ENCODE results near the gene PARP4. TPM values are rescaled to one million over a fixed set of nuclear protein-coding genes. Genes with fewer than 3 reads are reported as not detected.
A peak's percentile ranks its signal among the peaks of the same experiment; 100 is the strongest.

PARP4 gene
- total RNA-seq, 2 donors from 2014 or later: 35.7 to 51.8 TPM

DNA sequence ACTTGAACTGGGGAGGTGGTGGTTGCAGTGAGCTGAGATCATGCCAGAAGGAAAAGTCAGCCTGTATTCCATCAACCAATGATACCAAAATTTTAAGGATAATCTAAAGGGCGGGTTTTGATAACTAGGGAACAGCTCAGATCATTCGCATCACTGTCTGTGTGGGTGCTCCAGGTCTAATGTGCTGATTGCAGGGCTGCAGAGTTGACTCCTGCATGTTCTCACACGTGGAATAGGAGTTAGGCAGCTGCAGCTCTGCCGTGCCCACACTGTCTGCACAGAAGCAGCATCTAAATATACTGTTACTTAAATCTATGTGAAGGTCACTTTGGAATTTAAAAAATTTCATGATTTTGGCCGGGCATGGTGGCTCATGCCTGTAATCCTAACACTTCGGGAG is 4.3 kb upstream of the PARP4 start:
- TF ChIP-seq, protein P1, sequence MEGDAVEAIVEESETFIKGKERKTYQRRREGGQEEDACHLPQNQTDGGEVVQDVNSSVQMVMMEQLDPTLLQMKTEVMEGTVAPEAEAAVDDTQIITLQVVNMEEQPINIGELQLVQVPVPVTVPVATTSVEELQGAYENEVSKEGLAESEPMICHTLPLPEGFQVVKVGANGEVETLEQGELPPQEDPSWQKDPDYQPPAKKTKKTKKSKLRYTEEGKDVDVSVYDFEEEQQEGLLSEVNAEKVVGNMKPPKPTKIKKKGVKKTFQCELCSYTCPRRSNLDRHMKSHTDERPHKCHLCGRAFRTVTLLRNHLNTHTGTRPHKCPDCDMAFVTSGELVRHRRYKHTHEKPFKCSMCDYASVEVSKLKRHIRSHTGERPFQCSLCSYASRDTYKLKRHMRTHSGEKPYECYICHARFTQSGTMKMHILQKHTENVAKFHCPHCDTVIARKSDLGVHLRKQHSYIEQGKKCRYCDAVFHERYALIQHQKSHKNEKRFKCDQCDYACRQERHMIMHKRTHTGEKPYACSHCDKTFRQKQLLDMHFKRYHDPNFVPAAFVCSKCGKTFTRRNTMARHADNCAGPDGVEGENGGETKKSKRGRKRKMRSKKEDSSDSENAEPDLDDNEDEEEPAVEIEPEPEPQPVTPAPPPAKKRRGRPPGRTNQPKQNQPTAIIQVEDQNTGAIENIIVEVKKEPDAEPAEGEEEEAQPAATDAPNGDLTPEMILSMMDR (conservative IDR thresholded peaks at IDR 0.05): no peak
- Mint-ChIP-seq H3K9me3 (no peaks in the 10 kb centered on the region), H3K27me3 (ENCODE audit: insufficient read depth) (peaks cover 8% of the 10 kb centered on the region), H3K4me1 (peaks cover 1% of the 10 kb centered on the region), H3K36me3 (ENCODE audit: low read depth) (no peaks in the 10 kb centered on the region), H3K27ac (no peak overlapping the region), H3K4me3 (no peak overlapping the region)
- H3K27ac ChIP-seq (ENCODE audit: low read depth, low read length): no peak overlapping the region
- peaks cover 4% of the 10 kb centered on the region for H3K9me3 ChIP-seq (ENCODE audit: control insufficient read depth, low read length)
- no peak for DNase-seq
- no peak overlapping the region for H3K9ac ChIP-seq (ENCODE audit: extremely low read depth, low read length, poor library complexity, severe bottlenecking)
- no peaks in the 10 kb centered on the region for H3K27me3 ChIP-seq (ENCODE audit: control insufficient read depth, insufficient read depth, low read length, poor library complexity, severe bottlenecking)
- no peaks in the 10 kb centered on the region for H3K36me3 ChIP-seq (ENCODE audit: control insufficient read depth, insufficient read depth, low read length)
- H3K4me3 ChIP-seq (ENCODE audit: low read length): no peak overlapping the region
- peaks cover 3% of the 10 kb centered on the region for H3K4me1 ChIP-seq (ENCODE audit: control insufficient read depth, insufficient read depth, low read length)
- WGBS, 2 experiments (ENCODE audit: insufficient coverage in 1 of 2, insufficient read length in 1 of 2): 90 to 93% methylated on average over 3 to 6 of the region's 6 CpGs

DNA sequence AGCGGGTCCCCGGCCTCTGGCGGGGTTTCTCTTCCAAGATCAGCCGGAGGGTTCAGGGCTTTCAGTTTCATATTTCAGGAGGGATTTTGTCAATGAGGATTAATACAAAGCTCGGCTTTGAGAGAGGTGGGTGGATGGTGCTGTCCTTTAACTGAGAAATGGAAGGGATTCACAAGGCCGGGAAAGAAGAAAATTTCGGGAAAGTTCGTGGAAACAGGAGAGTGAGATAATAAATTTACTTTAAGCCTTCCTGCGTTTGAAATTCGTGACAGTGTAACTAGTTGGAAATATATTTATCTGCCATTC is 283 bp upstream of the PARP4 start:
- H3K4me1 Mint-ChIP-seq: peaks cover 12% of the 10 kb centered on the region
- H3K27me3 Mint-ChIP-seq (ENCODE audit: insufficient read depth): peaks cover 8% of the 10 kb centered on the region
- Histone ChIP-seq H3K4me1 (ENCODE audit: control insufficient read depth, insufficient read depth, low read length) (peaks cover 5% of the 10 kb centered on the region), H3K27me3 (ENCODE audit: control insufficient read depth, insufficient read depth, low read length, poor library complexity, severe bottlenecking) (no peaks in the 10 kb centered on the region), H3K9me3 (ENCODE audit: control insufficient read depth, low read length) (peaks cover 4% of the 10 kb centered on the region), H3K9ac (ENCODE audit: extremely low read depth, low read length, poor library complexity, severe bottlenecking) (peak overlapping the region; percentile 74), H3K27ac (ENCODE audit: low read depth, low read length) (no peak overlapping the region), H3K36me3 (ENCODE audit: control insufficient read depth, insufficient read depth, low read length) (no peaks in the 10 kb centered on the region), H3K4me3 (ENCODE audit: low read length) (peak overlapping the region; percentile 92)
- DNase-seq: no peak
- H3K4me3 Mint-ChIP-seq: peak overlapping the region; percentile 71
- no peaks in the 10 kb centered on the region for H3K9me3 Mint-ChIP-seq
- peaks cover 6% of the 10 kb centered on the region for H3K36me3 Mint-ChIP-seq (ENCODE audit: low read depth)
- TF ChIP-seq, protein P1 (conservative IDR thresholded peaks at IDR 0.05): no peak
- WGBS, 2 experiments (ENCODE audit: insufficient coverage in 1 of 2, insufficient read length in 1 of 2): 3 to 13% methylated on average over 6 to 10 of the region's 10 CpGs
- peak overlapping the region; percentile 87 for H3K27ac Mint-ChIP-seq

DNA sequence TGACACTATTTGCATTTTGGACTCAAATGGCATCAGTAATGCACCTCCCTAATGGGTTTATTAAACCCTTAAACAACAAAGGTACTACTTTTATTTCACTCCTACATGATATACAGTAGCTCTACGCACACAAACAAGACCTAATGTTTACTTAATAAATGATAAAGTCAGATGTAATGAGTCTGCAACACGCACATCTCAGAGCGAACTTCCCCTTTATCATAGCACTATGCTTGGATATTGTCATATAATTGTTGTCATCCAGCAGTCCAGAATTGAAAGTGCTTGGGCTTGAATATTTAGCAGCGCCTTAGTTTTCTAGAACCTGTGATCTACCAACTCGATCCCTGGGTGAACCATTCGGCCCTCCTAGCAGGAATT is 772 bp downstream of the PARP4 start:
- H3K4me1 Mint-ChIP-seq: peaks cover 12% of the 10 kb centered on the region
- no peak for DNase-seq
- no peaks in the 10 kb centered on the region for H3K27me3 ChIP-seq (ENCODE audit: control insufficient read depth, insufficient read depth, low read length, poor library complexity, severe bottlenecking)
- H3K9me3 Mint-ChIP-seq: no peaks in the 10 kb centered on the region
- H3K27me3 Mint-ChIP-seq (ENCODE audit: insufficient read depth): peaks cover 8% of the 10 kb centered on the region
- H3K27ac ChIP-seq (ENCODE audit: low read depth, low read length): no peak overlapping the region
- H3K9me3 ChIP-seq (ENCODE audit: control insufficient read depth, low read length): peaks cover 4% of the 10 kb centered on the region
- H3K4me3 Mint-ChIP-seq: peak overlapping the region; percentile 71
- H3K36me3 ChIP-seq (ENCODE audit: control insufficient read depth, insufficient read depth, low read length): no peaks in the 10 kb centered on the region
- peak overlapping the region; percentile 74 for H3K9ac ChIP-seq (ENCODE audit: extremely low read depth, low read length, poor library complexity, severe bottlenecking)
- H3K4me1 ChIP-seq (ENCODE audit: control insufficient read depth, insufficient read depth, low read length): peaks cover 5% of the 10 kb centered on the region
- peaks cover 14% of the 10 kb centered on the region for H3K36me3 Mint-ChIP-seq (ENCODE audit: low read depth)
- 19 to 41% methylated on average over 5 to 6 of the region's 6 CpGs for WGBS, 2 experiments (ENCODE audit: insufficient coverage in 1 of 2, insufficient read length in 1 of 2)
- TF ChIP-seq, protein P1 (conservative IDR thresholded peaks at IDR 0.05): no peak
- peak overlapping the region; percentile 87 for H3K27ac Mint-ChIP-seq
- peak overlapping the region; percentile 92 for H3K4me3 ChIP-seq (ENCODE audit: low read length)

Measured in endodermal cell (in vitro differentiated cells).